Stimulated activated CD4-positive, alpha-beta T cell treated with anti-CD3 and anti-CD28 coated beads, Interleukin-4, amount 100 ng/mL, for 1 hour (primary cell): ENCODE results near the gene FZR1.
"Not testable (repeated sequence)": the region's sequence is repeated elsewhere in the genome, so short reads cannot be mapped to it uniquely, and the experiment has no call there.

Source experiments
- DNase-seq: peaks from one replicate; pipeline ENCODE4 v3.0.0-alpha.2; 2020

FZR1 gene

DNA sequence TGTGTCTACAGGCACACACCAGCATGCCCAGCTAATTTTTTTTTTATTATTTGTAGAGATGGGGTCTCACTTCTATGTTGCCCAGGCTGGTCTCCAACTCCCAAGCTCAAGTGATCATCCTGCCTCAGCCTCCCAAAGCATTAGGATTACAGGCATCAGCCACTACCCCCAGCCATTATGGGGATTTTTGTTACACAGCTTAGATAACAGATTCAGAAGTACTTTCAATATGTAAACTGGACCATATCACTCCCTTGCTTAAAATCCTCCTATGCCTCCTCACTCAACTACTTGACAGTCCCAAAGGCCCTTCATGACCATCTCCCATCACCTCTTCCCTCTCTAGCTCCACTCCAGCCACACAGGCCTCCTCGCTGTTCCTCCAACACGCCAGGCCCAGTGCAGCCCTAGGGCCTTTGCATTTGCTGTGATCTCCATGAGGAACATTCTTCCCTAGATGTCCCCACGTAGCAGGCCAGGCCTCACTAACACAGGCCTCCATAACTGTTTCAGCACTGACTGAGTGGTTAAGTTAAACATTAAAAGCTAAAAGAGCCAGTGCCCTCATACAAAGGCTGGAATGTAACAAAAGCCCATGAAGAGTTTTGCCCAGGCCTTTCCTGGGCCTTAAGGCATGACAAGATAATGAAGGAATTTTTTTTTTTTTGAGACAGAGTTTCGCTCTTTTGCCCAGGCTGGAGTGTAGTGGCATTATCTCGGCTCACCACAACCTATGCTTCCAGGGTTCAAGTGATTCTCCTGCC is 8.2 kb upstream of the FZR1 start:
- DNase-seq = no peak

DNA sequence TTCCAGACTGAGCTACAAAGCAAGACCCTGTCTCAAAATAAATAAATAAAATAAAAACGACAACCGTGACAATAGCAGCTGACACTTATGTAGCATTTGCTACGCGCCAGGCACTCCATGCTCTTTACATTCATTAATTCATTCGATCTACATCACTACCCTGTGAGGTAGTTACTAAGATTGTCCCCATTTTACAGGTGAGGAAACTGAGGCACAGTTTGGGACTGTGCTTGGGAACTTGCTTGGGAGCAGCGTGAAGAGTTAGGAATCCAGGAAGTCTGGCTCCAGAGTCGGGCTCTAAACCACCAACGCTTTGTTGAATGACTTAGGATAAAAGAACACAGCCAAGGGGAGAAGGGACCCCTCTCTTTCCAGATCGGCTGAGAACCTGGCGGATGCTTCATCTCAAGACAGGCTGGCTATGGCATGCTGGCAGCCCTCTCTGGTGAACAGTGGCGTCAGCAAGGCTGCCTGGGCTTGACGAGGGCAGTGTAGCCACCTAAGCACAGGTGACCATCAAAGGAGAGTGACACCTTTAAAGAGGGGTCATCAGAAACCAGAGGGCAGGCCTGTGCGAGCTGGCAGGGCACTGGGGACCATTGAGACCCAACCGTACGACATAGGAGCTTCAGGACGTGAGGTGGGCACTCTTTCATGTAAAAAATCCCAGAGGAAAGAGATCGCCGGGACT is 6.2 kb upstream of the FZR1 start:
- DNase-seq = no peak

DNA sequence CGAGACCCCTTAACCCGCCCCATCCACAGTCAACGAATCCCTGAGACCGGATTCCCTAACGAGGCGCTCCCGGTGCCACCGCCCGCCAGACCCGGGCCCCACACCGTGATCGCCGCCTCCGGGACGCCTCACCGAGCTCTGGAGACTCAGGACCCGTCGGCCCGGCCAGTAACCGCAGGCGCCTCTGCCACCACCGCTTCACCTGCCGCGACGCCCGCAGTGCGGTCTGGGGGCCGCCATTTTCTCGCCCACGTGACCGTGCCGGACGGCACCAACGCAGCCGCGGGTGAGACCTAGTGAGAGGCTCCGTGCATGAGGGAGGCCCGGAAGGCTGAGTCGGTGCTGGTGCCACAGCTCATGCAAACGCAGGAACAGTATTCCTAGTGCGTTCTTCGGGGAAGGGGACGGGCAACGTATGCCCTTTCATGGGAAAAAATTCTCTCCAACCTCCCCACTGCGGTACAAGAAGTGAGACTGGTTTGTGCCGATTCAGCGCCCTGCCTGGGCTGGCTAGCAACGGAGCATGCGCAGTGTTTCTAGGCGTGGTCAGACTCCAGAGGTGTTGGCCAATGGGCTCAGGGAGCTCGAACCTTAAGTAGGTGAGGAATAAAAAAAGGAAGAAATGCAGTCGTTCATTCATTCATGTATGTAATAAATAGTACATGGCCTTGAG is 5.5 kb upstream of the FZR1 start, which contains the start of gene DOHH:
TSS of gene DOHH (minus strand) at position 246 of the 673 bp plus-strand sequence. CDS start 3,860 bp downstream, outside the sequence.
- peak; percentile 97 for DNase-seq

DNA sequence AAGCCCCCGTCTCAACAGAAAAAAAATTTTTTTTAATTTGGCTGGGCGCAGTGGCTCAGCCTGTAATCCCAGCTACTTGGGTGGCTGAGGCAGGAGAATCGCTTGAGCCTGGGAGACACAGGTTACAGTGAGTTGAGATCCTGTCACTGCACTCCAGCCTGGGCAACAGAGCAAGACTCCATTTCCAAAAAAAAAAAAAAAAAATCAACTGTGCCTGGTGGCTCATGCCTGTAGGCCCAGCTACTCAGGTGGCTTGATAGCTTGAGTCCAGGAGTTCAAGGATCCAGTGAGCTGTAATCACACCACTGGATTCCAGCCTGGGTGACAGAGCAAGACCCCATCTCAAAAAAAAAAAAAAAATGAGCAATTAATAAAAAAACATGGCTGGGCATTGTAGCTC is 4.3 kb upstream of the FZR1 start:
- DNase-seq = no peak

DNA sequence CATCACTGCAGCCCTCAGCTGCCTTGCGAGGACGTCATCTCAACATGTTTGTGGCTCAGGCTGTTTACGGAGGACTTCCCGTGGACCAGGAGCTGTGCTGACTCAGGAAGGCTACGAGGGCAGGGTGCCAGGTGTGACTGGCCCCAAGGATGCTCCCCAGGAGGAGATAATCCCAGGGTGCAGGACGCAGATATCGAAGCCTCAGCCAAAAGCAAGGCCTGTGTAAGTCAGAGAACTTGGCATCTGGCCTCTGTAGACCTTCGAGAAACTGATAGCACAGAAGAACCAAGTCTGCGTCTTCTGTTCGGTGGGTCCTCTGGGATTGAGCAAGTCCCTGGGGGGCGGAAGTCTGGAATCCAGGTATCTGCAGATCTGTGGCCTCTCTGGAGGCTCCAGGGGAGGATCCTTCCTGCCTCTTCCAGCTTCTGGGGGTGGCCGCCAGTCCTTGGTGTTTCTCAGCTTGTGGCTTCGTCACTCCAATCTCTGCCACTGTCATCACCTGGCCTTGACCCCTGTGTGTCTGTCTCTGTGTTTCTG is 3.0 kb upstream of the FZR1 start:
- DNase-seq = no peak

DNA sequence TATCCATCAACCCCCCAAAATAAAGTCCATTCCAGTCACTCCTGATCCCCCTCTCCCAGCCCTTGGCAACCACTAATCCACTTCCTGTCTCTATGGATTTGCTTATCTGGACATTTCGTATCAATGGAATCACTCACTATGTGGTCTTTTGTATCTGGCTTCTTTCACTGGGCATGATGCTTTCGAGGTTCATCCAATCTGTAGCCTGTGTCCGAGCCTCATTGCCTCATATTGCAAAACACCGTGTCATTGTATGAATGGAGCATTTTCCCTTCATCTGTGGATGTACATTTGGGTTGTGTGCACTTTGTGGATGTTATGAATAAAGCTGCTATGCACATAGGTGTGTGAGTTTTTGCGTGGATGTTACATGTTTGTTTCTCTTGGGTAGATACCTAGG is 1.4 kb upstream of the FZR1 start:
- DNase-seq = no peak

DNA sequence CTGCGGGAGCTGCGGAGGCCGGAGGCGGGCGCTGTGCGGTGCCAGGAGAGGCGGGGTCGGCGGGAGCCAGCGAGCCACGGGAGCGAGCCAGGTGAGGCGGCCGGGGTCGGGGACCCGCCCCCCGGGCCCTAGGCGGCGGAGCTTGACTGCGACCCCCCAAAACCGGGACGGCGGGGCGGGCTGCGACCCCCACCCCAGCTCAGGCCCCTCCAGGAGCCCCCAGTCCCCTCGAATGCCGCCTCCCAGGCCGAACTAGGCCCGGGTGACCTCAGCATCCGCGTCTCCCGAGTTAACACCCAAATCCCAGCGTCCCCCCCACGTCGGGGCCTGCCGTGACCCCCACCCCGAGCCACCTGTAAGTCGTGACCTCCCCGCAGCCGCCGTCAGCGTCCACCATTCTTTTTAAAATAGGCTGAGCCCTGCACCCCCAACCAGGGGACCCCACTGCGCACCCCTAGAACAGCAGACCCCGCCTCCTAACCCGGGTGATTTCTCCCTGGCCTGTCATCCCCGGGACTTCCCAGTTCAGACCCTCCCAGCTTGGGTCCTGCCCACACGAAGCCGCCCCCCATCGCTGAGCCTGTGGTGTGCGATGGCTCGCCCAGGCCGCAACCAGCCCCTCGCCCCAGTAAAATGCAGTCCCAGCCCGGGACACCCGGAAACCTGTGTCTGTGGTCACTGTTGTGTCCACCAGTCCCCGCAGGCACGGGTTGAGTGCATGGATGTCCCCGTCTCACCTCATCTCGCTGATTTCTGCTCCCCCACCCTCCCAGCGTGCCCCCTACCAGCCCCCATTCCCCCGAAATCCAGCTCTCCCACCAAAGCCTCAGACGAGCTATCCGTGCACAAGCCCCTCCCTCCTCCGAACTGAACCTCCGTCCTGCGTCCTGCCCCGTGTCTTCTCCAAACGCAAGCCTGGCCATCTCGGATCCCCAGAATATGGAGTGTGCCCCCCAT is 551 bp downstream of the FZR1 start:
- DNase-seq = peak; percentile 29

DNA sequence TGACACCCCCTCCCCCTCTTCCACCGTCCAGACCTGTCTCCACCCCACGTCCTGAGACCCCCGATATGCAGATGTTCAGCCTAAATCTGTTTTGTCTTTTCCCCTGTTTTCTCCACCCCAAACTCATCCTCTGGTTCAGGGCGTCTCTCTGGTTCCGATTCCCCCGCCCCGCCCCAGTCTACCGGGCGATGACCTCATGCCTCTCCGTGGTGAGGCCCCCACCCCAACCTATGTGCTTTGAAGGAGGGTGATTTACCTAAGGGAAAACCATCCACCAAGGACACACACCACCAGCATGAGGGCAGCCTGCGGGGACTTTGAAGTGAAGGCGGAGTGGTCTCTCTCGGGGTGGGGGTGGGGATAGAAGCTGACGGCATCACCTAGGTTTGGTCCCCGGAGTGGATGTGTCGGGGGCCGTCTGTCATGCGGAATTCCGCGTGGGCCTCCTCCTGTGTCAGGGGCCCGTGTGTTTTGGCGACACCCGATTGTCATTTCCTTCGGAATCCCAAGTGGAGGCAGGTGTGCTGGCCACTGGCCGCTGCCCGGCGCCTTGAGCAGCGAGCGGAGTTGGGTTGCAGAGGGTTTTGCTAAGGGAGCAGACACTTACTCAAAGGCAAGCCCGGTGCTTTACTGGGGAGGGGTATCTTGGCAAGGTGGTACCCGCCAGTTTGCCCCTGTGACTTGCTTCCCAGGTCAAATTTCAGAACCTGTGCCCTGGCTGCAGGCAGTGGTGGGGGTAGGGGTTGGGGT is 1.4 kb downstream of the FZR1 start:
- peak; percentile 52 for DNase-seq

DNA sequence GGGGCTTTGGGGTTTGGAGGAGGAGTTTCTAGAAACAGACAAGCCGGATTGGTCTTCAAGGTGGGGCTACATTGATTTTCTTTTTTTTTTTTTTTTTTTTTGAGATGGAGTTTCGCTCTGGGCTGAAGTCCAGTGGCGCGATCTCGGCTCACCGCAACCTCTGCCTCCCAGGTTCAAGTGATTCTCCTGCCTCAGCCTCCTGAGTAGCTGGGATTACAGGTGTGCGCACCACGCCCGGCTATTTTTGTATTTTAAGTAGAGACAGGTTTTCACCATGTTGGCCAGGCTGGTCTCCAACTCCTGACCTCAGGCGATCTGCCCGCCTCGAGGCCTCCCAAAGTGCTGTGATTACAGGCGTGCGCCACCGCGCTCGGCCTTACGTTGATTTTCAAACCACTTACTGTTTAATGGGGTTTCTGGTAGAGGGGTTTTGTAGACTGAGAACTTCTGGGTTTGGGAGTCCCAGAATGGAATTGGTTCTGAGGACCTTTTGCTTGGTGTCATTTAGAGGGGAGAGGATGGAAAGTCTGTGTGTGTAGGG is 2.1 kb downstream of the FZR1 start:
- DNase-seq = not testable (repeated sequence)

DNA sequence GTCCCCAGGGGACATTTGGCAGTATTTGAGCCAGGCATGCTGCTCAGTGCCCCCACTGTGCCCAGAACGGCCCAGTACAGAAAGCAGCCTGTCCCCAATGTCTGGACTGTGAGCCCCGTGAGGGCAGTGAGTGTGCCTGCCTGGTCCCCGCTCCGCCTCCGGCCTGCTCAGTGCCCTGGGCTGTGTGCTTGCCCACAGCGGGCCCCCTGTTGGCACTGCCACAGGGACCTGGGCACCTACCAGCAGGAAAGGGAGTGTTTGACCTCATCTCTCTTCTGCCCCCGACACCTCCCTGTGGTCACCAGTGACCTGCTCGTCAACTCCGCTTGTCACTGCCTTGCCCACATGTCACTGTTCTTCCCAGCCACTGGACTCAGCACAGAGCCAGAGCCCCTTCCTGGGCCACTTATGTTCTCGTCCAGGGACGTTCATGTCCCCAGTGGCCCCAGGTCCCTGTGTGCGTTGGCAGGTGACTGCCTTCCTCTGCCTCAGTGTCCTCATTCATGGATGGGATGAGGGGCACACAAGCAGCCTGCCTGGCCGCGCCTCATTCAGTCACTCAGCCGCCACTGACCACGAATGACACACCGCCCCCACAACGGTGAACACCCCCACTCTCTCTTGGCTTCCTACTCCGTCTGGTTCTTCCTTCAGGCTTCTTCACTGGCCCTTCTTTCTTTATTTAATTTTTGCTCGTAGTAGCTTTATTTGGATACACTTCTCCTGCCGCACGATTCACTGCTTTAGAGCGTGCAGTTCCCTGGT is 2.8 kb downstream of the FZR1 start:
- no peak for DNase-seq

DNA sequence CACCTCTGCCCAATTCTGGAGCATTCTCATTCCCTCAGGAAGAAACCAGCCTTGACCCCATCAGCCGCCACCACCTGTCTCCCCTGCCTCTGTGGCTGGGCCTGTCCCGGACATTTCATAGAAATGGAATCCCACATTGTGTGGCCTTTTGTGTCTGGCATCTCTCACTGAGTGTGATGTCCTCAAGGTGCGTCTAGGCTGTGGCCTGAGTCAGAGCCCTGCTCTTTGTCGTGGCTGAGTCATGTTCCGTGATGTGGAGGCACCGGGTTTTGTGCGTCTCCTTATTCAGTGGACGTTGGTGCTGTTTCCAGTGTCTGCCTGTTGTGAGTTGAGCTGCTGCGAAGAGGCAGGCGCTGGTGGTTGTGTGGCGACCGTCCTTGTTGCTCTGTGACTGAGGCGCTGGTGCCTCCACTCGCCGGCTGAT is 3.5 kb downstream of the FZR1 start:
- DNase-seq = no peak

DNA sequence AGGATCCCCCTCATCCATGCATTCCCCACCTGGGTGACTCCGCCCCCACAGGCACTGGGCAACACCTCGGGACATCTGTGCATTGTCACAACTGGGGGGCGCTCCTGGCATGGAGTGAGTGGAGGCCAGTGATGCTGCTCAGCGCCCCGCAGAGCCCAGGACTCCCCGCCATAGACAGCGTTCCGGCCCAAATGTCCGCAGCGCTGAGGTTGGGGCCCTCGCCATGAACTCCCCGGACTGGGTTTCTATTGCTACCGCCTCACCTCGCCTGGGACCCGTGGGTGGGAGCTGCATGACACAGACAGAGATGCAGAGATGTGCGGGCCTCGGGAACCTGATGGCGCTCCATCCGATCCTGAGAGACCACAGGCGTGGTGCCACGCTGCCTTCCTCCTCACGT is 4.6 kb downstream of the FZR1 start:
- no peak for DNase-seq

DNA sequence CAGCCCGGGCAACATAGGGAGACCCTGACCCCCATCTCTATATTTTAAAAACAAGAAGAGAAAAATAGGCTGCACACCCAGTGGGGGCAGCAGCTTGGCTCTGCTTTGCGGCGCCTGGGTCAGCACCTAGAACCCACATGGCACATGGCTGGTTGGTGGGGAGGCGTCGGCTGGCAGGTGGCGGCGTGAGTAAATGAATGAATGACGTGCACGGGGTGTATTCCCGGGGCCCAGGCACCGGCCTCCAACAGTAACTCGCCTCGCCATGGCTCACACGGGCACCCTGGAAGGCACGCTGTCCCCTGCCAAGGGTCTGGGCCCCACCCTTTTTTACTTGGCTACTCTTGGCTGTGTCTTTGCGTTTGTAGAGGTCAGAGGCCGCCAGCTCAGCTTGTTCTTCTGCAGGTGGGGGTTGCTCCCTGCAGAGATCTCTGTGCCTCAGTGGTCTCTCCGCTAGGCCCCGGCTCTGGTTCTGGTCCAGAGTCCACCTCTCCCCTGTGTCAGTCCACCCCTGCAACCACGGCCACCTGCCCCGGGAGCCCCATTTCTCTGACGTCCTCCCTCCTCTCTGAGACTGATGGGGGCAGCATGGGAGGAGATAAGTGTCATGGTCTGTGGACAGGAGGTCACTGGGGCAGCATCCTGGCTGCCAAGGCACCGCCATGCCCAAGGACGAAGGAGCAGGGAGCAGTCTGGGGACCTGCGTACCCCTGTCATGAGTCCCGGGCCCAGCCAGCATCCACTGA is 5.6 kb downstream of the FZR1 start:
- no peak for DNase-seq

DNA sequence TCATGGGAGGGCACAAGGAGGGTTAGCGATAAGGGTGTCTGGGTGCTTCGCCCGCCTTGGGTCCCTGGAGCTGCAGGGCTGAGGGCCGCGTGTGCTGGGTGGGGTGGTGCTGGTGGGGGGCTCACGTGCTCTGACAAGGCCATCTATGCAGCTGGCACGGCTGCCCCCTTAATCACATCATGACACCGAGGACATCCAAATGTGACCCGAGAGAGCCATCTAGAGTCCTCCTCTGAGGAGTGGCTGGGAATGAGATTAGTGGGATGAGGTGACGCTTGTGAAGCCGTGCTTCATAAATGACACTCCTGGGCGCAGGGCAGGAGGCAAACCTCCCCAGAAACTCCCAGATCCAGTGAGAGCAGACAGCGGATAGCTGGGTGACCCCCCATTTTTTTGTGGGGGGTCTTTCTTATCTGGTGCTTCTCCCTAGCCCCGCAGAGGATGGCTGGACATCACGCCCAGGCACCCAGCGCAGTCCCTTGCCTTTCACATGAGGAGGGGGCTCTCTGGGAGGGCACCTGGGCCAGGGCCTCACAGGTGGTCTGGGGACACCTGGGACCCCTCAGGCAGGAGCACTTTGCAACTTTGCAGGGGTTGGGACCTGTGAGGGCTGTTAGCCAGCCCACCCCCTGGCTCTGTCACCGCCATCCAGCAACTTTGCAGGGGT is 6.6 kb downstream of the FZR1 start:
- DNase-seq = no peak

DNA sequence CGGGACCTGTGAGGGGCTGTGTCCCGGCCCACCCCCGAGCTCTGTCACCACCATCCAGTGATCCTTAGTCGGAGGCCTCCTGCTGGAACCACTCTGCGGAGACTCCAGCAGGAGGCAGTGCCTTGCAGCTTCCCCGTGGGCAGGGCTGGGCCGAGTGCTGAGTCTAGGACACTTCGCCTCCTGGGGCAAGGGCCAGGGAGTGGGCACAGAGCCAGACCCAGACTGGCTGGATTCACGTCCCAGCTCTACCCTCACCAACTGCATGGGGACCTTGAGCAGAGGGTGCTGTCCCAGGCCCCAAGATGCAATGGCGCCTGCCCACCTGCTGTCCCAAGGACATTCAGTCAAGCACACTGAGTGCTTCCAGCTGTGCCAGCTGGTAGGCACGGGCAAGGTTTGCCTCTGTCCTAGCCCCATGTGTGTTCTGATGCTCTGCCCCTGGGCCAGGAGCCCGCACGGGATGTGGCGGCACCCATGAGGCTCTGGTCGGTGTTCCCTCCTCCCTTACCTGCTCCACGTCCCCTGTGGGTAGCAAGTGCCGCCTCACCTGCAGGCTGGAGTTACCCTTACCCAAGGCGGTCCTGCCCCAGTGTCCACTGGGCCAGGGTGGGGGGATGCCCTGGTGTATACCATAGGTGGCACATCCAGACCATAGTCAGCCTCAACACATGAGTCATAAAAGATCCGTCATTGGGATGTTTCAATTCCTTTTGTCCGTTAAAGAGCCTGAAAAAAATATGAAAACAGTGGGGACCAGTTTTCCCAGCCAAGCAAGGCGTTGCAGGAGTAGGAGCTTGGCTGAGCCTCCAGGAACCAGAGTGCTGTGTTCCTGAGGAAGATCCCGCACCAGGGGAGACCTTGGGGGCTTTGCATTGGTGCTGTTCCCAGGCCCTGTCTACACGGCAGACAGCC is 7.4 kb downstream of the FZR1 start:
- DNase-seq = no peak

DNA sequence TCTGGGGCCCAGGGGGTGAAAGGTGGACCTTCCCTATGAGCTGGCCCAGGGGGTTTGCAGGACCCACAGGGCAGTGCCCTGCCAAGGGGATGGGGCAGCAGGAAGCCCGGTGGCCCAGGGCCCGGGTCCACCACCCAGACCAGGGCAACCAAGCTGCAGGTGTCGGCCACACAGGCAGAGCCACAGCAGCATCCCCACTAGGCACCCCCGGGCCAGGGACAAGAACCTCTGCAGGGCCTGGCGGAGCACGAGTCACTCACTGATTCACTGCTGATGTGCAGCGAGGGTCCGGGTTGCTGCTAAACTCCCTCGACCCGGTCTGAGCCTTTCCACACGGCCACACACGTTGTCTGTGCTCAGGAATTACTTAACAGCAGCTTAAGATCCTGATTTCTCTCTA is 8.8 kb downstream of the FZR1 start:
- DNase-seq = no peak

DNA sequence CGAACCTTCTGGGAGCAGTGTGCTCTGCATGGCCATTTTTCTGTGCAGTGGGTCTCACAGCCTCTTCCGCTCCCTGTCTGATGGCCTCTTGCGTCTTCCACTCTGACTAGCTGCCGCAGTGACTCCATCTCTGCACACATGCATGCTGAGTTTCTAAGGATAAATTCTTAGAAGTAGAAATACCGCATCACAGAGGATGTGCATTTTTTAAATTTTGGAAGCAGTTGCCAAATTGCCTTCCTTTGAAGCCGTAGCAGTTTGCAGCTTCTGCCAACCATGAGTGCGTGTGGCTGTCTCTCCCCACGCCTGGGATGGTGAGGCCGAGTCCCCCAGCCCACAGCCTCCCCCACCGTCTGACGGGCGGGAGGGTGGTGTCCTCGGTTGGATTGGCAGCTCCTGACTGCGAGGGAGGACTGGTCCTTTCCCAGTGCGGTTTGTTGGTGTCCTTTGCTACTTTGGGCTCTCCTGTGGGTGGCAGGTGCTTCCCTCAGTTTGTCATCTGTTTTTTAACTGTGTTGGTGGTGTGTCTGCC is 9.8 kb downstream of the FZR1 start:
- DNase-seq = no peak

DNA sequence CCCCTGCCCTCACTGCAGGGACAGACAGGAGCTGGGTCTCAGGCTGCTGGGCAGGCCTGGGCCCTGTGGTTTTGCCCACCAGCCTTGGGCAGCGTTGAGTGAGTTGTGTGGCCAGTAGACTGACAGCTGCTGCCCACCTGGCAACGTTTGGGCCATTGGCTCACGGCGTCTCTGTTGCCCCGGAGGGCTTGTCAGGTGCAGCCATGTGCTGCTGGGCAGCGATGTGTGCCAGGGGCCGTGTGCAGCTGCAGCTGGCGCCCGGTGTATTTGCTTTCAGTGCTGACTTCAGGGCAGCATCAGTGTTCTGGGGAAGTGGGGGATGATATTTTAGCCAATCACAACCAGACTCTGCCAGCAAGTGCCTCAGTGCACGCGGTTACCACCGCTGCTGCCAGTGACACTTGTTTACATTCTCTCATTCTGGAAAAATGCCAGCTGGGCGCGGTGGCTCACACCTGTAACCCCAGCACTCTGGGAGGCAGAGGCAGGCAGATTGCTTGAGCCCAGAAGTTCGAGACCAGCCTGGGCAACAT is 10.6 kb downstream of the FZR1 start:
- no peak for DNase-seq
